Melanocyte of skin (primary cell): Measurements from ENCODE around the gene IL10RB. TPM values are rescaled to one million over a fixed set of nuclear protein-coding genes. Genes with fewer than 3 reads are reported as not detected.

Experiments
- total RNA-seq, 2 donors: library from RNA; depleted of rRNA; stranded (reverse); fragments of >200 nt; gene quantifications; 2 replicates each; pipeline ENCODE4 v1.2.3, GENCODE V29; 2012

IL10RB gene
- total RNA-seq: 10 to 100 TPM; 35.8 to 43.0 TPM

DNA sequence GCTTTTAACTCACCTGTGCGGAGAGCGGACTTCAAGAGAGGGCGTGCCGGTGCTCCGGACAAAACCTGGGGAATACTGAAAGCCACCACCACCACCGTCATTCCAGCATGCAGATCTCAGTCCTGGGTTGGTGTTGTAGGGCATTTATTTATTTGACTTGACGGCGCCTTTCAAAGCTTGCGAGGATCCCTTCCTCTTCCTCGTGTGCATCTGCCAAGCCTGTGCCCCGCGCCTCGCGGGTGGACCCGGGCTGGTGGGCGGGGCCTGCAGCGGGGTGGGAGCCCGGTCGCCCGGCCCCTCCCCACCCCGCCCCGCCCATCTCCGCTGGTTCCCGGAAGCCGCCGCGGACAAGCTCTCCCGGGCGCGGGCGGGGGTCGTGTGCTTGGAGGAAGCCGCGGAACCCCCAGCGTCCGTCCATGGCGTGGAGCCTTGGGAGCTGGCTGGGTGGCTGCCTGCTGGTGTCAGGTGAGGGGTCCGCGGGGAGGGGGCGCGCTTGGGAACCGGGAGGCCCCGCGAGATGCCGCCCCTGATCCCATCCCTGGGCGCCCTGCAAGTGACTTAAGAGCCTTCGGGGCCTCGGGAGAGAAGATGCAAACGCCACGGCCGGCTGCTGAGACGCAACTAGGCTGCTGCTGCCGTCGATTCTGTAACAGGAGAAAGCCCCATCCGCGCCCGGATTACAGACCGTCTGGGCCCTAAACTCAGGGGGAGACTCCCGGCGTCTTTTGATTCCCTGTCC, at the start of gene IL10RB:
Gene IL10RB, plus strand, starts transcription at position 318 of the 739 bp plus-strand sequence. Its CDS starts 99 bp downstream, at position 417.

DNA sequence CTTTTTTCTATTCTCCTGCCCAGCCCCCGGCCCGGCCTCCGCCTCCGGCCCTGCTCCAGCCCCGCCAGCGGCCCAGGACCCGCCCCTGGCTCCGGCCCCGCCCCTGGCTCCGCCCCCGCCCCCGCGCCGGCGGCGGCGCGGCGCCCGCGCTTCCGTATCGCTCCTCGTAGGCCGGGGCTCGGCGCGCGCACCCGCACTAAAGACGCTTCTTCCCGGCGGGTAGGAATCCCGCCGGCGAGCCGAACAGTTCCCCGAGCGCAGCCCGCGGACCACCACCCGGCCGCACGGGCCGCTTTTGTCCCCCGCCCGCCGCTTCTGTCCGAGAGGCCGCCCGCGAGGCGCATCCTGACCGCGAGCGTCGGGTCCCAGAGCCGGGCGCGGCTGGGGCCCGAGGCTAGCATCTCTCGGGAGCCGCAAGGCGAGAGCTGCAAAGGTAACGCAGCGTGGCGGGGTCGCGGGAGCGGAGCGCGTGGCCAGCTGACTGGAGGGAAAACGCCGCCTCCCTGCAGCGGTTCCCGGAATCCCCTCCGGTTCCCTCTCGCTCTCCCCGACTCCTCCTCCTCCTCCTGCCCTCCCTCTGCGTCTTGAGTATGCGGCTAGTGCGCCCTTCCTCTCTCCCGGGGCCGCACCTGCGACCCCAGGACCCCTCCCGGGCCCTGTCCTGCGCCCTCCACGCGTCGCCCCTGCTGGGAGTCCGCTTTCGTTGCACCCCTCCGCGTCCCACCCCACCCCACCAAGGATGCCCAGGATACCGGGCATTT, 36.2 kb upstream of the IL10RB start, which contains the start of gene IFNAR2:
Gene IFNAR2, plus strand, starts transcription at position 155 of the 761 bp plus-strand sequence. CDS start 11,985 bp downstream, outside the sequence.

DNA sequence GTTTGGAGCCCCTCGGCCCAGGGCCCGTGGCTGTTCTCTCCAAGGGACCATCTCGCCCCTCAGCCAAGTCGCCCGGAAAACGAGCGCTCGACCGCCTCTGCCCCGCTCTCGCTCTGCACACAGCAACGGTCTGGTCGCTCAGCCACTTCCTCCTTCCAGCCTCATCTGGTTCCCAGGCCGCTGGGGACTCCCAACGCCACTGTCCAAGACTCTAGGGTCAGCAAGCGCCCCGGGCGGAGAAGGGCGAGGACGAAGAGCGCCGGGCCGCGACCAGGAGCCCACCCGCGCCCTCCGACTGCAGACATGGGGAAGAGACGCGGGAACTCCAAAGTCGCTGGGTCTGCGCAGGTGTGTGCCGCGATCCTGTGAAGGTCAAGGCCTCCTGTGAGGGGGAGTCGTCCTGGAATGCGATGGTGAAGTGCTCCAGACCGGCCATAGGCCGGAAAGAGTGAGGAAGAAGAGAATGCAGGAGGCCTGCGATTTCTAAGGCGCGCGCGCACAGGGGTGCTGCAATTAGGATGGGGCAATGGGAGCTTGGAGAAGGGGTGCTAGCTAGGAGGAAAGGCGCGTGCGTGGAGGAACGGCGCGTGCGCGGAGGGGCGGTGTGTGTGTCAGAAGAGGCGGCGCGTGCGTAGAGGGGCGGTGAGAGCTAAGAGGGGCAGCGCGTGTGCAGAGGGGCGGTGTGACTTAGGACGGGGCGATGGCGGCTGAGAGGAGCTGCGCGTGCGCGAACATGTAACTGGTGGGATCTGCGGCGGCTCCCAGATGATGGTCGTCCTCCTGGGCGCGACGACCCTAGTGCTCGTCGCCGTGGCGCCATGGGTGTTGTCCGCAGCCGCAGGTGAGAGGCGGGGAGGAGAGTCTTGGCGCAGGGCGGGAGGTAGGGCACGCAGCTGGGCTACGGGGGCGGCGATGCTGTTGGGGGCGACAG, 58.4 kb downstream of the IL10RB start, which contains the start of gene IFNAR1:
Gene IFNAR1, plus strand, starts transcription at position 680 of the 931 bp plus-strand sequence. Its CDS starts 86 bp downstream, at position 766.

Other genes with a start within 250 kb of the IL10RB start
- gene OLIG2, start 240.4 kb upstream of the IL10RB start, total RNA-seq: not detected
- gene OLIG1, start 196.2 kb upstream of the IL10RB start, total RNA-seq: not detected
- 1 to 10 TPM; 6.2 to 7.0 TPM for gene IFNAR2, start 36.4 kb upstream of the IL10RB start, total RNA-seq
- 10 to 100 TPM; 12.0 to 13.1 TPM for gene IFNAR1, start 58.6 kb downstream of the IL10RB start, total RNA-seq
- 10 to 100 TPM; 40.6 to 64.6 TPM for gene IFNGR2, start 137.0 kb downstream of the IL10RB start, total RNA-seq
- gene TMEM50B, start 213.6 kb downstream of the IL10RB start, total RNA-seq: 10 to 100 TPM; 20.3 to 22.3 TPM
- 1 to 10 TPM in 1 of 2 donors, under 1 TPM in 1; 1.00 to 4.5 TPM for gene DNAJC28, start 225.3 kb downstream of the IL10RB start, total RNA-seq